ENCODE data around the gene PRMT1.

Gene PRMT1

DNA sequence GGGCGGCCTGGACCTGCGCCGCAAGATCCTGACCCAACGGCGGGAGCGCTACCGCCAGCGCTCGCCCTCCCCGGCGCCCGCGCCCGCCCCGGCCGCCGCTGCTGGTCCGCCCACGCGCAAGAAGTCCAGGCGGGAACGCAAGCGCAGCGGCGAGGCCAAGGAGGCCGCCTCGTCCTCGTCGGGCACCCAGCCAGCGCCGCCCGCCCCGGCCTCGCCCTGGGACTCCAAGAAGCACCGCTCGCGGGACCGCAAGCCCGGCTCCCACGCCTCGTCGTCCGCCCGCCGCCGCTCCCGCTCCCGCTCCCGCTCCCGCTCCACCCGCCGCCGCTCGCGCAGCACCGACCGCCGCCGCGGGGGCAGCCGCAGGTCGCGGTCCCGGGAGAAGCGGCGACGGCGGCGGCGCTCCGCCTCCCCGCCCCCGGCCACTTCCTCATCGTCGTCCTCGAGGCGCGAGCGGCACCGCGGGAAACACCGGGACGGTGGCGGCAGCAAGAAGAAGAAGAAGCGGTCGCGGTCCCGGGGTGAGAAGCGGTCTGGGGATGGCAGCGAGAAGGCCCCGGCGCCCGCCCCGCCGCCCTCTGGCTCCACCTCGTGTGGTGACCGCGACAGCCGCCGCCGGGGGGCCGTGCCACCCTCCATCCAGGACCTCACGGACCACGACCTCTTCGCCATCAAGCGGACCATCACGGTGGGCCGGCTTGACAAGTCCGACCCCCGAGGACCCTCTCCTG, 25.1 kb upstream of the PRMT1 start:
- DNase-seq: no peak

DNA sequence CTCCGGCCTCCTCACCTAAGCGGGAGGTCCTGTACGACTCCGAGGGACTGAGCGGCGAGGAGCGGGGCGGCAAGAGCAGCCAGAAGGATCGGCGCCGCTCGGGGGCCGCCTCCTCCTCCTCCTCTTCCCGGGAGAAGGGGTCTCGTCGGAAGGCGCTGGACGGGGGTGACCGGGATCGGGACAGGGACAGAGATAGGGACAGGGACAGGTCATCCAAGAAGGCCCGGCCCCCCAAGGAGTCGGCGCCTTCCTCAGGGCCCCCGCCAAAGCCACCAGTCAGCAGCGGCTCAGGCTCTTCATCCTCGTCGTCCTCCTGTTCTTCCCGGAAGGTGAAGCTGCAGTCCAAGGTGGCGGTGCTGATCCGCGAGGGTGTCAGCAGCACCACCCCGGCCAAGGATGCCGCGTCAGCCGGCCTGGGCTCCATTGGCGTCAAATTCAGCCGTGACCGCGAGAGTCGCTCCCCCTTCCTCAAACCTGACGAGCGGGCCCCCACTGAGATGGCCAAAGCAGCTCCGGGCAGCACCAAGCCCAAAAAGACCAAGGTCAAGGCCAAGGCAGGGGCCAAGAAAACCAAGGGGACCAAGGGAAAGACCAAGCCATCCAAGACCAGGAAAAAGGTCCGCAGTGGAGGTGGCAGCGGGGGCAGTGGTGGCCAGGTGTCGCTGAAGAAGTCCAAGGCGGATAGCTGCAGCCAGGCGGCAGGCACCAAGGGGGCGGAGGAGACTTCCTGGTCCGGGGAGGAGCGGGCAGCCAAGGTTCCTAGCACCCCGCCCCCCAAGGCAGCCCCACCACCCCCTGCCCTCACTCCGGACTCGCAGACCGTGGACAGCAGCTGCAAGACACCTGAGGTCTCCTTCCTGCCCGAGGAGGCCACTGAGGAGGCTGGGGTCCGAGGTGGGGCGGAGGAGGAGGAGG, 24.3 kb upstream of the PRMT1 start:
- DNase-seq: no peak

DNA sequence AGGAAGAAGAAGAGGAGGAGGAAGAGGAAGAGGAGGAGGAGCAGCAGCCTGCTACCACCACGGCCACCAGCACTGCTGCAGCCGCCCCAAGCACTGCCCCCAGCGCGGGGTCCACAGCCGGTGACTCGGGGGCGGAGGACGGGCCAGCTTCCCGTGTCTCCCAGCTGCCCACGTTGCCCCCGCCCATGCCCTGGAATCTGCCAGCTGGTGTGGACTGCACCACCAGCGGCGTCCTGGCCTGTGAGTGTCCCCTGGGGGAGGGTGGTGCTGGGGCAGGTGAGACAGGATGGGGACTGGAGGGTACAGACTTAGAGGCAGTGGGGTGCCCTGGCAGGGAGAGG, 23.6 kb upstream of the PRMT1 start:
- no peak for DNase-seq

DNA sequence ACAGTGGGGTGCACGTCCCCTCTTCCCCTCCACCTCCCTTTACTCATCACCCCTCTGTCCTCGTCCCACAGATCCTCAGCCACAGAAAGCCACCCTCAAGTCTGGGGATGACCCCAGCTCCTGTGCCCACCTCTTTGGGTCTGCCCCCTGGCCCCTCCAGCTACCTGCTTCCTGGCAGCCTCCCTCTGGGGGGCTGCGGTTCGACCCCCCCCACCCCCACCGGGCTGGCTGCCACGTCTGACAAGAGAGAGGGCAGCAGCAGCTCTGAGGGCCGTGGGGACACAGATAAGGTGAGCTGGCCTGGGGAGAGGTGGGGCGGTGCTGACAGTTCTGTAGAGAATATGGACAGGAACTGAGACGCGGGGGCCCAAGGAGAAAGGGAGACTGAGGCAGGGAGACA, 22.5 kb upstream of the PRMT1 start:
- no peak for DNase-seq

DNA sequence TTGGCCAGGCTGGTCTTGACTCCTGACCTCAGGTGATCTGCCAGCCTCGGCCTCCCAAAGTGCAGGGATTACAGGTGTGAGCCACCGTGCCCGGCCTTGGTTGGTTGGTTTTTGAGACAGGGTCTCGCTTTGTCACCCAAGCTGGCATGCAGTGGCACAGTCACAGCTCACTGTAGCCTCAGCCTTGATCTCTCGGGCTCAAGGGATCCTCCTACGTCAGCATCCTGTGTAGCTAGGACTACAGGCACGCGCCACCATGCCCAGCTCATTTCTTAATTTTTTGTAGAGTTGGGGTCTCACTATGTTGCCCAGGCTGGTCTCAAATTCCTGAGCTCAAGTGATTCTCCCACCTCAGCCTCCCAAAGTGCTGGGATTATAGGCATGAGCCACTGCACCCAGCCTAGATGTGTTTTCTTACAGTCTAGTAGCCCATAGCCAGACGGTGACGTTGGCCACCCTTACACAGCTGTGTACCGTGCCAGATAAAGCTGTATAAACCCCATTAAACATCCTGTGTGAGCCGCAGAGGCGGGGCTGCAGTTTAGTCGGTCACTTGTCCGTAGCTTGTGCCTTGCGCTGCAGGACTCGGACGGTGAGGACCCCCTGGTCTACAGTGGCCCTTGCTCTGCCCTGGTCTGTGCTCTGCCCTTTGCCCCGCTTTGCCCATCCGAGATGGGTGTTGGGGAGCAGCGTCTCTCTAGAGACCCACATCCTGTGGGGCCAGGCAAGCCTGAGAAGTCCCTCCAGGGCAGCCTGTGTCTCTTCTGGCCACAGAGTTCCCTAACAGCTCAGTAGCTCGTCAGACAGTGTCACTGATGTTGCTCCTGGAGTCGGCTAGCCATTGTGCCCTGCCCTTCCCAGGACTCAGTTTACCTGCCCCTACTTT, 21.3 kb upstream of the PRMT1 start:
- DNase-seq: no peak

DNA sequence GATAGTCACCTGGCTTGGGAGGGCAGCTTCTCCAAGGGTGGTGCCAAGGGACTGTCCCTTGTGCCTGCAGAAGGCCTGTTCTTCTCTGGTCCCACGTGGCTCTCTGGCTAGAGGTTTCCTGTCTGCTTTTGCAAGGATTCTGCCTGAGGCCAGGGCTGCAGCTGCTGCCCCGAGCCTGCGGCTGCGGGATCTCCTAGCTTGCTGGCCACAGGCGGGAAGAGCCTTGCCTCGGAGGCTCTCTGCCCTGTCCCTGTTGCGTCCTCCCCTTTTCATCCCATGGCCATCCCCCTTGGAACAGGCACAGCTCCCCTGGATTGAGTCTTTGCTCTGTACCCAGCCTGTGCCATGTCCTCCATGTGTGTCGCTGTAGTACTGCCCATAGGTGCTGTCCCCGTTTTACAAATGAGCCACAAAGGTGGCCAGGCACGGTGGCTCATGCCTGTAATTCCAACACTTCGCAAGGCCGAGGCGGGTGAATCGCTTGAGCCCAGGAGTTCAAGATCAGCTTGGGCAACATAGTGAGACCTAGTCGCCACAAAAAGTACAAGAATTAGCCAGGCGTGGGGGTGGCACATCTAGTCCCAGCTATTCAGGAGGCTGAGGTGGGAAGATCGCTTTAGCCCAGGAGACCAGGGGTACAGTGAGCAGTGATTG, 20.5 kb upstream of the PRMT1 start:
- DNase-seq: no peak

DNA sequence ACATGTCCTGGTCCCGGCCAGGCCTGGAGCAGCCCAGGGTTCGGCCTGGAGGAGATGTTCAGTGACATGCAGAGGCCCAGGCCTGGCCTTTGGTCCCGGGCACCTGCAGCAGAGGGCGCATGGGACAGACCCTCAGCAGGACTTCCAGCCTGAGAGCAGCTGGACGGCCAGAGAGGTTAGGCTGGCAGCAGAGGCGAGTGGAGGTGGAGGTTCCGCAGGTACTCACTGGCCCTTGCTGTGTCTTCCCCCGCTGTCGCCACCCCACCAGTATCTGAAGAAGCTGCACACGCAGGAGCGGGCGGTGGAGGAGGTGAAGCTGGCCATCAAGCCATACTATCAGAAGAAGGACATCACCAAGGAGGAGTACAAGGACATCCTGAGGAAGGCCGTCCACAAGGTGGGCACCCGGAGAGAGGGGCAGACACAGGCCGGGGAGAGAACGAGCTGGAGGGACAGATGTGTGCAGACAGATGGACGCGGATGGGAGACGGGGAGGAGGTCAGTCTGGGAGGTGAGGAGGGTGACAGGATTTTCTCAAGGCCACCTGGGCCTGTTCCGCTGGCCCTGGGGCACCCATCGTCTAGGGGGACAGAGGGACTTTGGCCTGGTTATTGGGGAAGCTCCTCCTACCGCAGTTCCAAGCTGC, 19.5 kb upstream of the PRMT1 start:
- DNase-seq: no peak

DNA sequence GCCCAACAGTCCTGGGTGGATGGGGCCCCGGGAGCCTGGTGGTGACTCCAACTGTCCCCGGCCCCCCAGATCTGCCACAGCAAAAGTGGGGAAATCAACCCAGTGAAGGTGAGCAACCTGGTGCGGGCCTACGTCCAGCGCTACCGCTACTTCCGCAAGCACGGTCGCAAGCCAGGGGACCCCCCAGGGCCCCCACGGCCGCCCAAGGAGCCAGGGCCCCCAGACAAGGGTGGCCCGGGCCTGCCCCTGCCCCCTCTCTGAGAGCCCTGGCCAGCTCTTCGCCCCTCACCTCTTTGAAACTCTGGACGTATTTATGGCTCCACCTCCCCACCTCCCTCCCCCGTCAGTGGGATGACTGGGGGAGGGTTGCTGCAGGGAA, 18.9 kb upstream of the PRMT1 start:
- no peak for DNase-seq

DNA sequence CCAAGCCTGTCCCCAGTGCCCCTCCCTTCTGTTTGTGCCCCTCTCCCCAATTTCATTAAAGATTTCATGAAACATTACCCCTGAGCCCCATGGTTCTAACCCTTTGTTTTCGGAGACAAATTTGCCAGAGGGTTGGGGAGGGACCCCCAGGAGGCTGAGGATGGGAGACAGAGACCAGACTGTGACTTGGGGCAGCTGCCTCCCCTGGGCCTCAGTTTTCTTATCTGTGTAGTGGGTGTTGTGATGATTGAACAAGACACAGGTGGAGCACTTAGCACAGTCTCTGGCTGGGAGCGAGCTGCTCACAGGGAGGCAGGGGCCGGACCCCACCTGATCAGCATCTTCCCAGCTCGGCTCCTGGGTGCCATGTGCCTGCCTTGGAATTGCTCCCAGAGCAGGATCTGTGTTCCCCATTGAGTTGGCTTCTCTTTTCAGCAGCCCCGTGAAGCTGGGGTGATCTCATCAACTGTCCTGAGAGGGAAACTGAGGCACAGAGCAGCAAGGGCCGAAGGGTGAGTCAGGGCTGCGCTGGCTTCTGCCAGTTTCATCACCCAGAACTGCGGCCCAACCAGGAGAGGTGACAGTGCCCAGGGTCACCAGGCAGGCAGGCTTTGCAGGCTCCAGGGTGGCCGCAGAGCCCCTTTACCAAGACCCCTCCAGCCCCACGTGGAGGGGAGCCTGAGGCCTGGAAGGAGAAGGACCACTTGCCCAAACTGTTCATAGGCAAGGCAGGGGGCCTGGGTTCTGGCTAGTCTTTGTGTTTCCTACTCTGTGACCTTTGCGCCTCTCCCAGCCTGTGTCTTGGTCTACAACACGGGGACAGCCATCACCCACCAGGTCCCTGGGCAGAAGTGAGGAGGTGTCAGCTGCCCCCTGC, 18.3 kb upstream of the PRMT1 start:
- DNase-seq: no peak

DNA sequence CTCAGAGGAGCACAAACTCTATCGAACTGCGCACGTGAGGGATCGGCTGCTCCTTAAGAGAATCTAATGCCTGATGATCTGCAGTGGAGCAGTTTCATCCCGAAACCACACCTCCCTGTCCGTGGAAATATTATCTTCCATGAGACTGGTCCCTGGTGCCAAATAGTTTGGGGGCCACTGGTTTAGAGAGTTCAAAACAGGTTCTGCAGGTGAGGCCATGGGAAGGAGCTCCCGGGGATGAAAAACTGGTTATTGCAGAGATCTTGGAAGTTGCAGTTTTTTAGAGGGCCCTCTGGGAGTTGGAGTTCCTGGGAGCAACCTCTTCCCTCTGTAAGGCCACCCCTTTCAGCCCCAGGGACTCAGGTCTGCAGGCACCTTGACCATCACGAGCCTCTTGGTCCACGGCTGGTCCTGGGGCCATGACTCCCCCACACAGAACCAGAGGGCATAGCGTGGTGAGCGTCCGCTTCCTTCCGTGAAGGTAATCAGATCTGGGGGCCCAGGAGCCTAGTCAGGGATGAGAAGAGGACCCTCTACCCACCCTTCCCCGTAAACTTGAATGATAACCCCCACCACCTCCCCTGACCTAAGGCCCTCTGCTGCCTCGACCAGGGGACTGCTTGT, 16.6 kb upstream of the PRMT1 start:
- no peak for DNase-seq

DNA sequence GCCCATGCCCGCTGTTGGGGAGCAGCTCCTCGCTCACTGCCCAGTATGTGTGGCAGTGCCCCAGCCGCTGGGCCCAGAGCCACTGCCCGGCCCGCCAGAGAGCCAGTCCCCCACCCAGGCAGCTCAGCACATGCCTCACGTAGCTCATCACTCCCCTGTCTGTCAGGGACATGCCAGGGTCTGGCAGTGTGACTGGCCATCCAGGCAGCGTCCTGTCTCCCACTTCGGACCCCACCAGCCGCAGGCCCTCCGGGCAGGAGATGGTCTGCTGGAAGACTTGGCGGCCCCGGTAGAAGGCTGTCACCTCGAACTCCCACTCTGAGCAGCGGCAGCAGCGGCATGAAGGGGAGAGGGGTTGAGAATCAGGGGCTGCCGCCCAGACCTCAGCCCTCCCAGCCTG, 15.1 kb upstream of the PRMT1 start:
- no peak for DNase-seq

DNA sequence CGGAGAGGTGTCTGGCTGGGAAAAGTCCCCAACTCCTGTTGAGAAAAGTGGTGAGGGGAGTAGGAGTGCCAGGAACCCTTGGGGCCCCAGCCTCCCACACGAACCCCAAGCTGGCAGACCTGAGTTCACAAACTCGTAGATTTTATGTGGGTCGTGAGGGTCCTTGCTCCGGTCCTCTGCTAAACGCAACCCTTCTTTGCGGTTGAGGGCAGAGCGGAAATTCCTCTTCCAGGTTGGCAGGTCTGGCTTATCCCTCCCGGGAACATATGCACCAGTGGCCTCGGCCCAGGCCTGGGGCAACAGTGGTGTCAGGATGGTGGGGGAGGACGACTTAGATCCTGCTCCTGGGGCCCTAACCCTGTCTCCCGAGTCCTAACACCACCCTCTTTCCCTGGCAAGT, 13.8 kb upstream of the PRMT1 start:
- no peak for DNase-seq

DNA sequence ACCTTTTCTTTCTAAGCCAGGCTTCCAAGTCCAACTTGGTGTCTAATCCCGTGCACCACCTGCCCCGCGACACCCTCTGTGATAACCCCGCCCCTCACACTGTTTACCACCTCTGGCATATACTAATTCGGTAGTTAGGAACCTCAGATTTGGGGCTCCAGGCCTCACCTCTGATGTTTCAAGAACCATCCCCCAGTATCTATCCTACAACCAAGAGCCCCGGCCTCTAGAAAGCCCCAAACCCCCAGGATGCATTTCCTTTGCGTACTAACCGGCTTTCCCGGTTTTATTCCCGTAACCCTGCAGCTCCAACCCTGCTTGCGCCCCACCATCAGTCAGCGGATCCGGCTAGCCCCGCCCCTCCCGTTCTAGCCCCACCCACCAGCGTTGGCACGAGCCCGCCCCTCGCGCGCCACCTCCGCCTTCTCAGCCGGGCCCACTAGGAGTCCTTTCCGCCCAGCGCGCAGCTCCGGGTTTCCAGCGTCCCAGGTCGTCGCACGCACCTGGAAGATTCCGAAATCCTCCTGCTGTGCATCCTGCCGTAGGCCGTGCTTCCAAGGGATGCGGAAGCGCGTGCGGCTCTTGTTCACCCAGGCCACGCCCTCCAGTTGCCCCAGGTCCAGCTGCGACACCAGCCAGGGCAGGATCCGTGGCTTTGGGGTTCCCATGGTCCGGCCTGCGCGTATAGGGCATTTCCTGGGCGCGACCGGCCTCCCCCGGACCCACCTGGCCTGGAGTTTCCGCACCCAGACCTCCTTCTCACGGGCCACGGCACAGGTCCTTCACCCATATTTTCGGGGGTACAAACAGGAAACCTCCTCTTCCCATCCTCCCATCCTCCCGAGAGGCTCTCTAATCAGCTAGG, 12.7 kb upstream of the PRMT1 start:
- DNase-seq: peak; percentile 67

DNA sequence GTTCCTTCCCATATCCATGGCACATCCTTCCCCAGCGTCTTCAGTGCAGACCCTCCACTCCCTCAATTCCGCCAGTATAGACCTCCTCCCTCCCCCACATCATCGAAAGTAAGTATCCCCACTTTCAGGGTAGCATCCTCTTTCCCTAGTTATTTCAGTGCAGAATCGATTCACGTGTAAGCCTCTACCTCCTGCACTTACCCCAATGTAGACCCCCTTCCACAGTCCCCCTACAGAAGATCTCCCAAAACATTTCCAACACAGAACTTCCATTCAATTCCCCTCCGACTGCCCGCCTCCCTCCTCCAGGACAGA, 12.1 kb upstream of the PRMT1 start:
- DNase-seq: no peak

DNA sequence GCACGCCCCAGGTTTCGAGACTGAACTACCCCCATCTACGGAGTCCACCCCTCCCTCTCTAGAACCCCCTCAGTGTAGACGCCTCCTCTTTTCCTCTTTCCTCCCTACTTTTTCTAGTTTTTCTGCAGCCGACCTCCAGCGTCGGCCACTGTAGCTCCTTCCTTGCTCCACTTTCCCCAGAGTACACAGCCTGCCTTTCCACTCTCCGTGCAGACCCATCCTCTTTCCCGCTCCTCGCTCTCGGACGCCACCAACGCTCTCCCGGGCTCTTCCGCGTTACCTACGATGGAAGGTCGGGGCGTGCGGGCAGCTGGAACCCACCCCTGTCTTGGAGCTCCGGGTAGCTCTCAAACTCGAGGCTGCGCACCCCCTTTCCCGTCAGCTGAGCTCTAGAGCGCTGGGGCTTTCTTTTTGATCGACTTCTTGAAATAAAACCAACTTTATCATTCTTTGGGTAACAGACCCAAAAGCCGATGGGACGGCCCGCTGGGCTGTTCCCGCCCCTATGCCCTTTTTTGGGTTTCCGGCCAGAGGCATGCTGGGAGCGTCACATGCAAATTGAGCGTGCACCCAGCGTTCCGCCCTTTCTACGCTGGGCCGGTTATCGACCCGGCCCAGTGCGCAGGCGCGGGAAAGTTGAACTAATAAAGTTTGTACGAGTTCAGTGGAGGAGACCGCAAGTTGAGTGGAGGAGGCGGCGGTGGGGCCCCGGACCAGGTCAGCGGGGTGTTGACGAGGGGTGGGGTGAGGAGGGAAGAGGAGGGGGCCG, 11.5 kb upstream of the PRMT1 start, which contains the start of the genes BCL2L12 and IRF3:
BCL2L12 (plus strand) TSS at position 583 of the 769 bp plus-strand sequence. CDS start 760 bp downstream, outside the sequence.
IRF3 (minus strand) TSS at position 507 of the 769 bp plus-strand sequence. CDS start 1,019 bp downstream, outside the sequence.
- peak; percentile 96 for DNase-seq

DNA sequence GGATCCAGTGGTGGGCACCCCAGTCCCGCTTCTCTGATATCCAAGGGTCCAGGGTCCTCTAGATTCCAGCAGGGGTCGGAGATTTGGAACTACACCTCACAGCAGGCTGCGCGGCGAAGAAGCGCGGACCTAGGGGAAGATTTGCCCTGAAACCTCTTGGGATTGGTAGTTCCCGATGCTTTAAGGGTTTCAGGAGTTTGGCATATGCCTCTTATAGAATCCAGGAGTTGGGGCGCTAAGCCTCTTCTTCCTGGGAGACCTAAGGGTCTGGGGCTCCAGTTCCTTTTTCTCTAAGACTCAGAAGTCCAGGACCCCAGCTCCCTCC, 11.0 kb upstream of the PRMT1 start:
- no peak for DNase-seq

DNA sequence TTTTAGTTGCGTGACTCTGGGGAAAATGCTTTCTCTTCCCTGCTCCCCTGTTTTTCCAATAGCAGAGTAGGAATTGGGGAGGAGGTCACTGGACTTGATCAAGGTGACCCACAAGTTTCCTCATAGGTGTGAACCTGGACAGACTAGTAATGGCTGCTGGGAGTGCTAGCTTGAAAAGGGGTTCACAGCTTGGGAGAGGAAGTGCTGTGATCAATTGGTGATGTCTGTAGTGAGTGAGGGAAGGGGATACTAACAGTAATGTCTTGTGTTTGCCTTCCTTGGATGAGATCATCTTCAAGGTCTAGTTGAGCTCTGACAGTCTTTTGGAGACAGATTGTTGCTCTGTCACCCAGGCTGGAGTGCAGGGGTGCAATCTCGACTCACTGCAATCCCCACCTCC, 9.6 kb upstream of the PRMT1 start:
- DNase-seq: no peak

DNA sequence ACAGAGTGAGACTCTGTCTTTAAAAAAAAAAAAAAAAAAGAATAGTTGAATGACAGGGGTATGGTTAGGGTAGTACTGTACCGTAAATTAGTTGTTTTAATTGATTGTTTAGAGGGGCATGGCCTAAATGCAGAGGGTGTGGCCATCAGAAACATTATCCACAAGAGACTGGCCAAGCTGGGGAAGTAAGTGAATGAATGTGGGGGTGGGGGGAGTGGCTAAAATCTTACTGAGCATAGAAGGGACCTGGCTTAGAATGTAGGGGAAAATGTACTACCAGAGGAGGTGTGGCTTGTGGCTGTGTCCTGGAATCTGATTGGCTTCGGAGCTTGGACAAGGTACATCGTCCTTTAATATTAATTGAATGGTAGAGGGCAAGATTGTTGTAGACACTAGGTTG, 7.6 kb upstream of the PRMT1 start:
- no peak for DNase-seq

Data from fibroblast of upper back skin (primary cell).